Brain pericyte (primary cell): ENCODE measurements around the gene SP140.
A peak's percentile ranks its signal among the peaks of the same experiment; 100 is the strongest.
"Not testable (repeated sequence)": the region's sequence is repeated elsewhere in the genome, so short reads cannot be mapped to it uniquely, and the experiment has no call there.

ENCODE experiments used
- DNase-seq: peaks from one replicate; pipeline ENCODE4 v3.0.0-alpha.2; 2012; ENCODE audit warnings: low read depth, low spot score

SP140 gene

DNA sequence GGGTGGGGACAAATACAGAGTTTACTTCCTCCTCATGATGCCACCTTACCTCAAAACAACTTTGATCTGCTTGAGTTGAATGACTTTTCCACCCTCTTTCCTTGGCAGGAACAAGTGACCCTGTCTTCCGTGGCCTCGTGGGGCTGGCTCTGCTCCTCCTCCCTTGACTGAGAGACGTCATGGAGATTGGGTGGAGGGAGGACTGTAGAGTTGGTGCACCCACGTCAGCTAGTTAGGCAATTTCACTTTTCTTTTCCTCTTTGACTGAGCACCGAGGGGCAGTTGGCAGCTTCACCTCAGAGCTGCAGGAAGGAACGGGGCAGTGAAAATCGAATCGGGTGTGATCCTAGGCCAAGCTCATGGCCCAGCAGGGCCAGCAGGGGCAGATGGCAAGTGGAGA lies at the start of gene SP140:
SP140 (plus strand) TSS at position 251 of the 400 bp plus-strand sequence; CDS start at position 360, 109 bp downstream.
- DNase-seq, result no peak

DNA sequence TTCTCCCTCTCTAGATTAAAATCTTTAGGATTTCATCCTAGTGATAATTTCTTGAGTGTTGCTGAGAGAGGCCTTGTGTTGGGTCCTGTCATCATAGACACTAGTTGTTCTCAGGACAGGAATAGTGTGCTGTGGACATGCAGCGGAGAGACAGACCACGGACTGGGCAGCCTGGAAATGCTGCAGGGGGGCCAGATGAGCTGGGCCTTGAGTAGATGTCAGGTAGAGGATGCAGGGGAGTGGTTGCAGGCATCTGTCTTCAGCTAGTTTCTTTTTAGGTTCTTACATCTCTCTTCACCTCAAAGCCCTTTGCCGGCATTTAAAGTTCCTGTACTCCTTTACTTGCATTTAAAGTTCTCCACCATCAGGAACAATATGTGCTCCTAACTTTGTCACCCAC lies 48.5 kb upstream of the SP140 start:
- no peak for DNase-seq

DNA sequence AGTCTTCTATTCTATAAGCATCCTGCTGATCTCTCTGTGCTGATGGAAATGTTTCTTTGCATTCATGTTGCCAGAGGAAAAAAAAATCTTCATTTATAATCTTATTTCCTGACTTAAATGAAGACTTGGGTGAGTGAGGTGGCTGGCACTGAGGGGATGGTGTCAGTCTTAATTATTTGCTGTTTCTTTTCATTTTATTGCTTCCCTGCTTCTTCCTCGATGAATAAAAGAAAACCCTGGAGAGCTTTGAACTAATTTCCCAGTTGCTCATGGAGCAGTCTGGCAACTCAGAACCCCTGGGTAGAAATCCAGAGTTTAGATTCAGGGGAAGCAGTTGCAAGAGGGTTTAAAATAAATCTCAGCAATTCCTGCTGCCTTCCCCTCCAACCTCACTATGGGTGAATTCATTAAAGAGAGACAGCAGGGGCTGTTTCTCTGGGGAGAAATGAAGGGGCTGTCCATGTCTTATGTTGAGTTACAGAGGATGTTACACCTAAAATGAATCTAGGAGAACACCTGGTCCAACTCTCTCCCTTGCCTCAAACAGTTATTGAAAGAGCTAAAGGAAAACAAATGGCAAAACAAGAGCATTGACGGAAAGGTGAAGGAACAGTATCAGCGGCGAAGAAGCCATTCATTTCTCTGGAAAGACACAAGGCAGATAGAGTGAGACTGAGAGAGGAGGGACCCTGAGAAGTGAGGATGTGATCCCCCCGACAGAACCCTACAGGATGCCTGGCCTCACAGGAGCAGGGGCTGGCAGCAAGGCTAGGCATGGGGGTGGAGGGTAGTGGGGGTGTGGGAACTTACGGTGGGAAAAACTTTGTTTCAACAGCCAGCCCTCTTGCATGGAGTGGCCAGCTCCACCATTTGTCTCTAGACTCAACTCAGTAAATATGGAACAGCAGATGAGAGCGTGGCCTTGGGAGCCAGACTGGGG lies 46.7 kb upstream of the SP140 start:
- DNase-seq, result no peak

DNA sequence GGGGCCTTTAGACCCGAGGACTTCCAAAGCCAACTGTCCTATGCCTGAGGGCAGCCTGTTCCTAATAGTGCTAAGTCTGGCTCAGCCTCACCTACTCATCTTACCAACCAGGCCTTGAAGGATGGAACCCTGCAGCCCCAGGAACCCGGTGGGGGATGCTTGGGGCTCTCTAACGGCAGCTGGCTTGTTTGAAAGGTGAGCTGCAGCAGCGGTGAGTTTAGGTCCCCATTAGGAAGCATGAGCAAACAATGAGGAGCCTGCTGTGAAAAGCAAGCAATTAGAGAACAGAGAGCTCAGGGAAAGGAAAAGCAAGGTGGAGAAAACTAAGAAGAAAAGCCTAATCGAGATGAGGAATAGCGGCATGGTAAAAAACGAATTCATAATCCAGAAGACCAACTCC lies 45.6 kb upstream of the SP140 start:
- no peak for DNase-seq

DNA sequence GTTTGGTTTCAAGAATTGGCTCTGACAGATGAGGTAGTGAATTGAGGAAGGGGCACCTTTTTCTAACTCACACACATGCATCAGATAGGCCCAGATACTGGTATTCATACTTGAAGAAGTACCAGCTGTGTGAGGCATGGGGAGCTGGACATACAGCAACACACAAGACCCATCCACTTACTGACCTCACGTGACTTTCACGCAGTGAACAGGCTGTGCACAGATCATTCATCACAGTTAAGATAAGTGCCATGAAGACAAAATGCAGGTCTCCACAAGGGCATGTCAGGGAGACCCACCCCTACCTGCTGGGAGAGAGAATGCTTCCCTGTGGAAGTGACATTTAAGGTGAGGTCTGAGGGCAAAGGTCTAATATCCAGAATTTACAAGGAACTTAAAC lies 44.3 kb upstream of the SP140 start:
- no peak for DNase-seq

DNA sequence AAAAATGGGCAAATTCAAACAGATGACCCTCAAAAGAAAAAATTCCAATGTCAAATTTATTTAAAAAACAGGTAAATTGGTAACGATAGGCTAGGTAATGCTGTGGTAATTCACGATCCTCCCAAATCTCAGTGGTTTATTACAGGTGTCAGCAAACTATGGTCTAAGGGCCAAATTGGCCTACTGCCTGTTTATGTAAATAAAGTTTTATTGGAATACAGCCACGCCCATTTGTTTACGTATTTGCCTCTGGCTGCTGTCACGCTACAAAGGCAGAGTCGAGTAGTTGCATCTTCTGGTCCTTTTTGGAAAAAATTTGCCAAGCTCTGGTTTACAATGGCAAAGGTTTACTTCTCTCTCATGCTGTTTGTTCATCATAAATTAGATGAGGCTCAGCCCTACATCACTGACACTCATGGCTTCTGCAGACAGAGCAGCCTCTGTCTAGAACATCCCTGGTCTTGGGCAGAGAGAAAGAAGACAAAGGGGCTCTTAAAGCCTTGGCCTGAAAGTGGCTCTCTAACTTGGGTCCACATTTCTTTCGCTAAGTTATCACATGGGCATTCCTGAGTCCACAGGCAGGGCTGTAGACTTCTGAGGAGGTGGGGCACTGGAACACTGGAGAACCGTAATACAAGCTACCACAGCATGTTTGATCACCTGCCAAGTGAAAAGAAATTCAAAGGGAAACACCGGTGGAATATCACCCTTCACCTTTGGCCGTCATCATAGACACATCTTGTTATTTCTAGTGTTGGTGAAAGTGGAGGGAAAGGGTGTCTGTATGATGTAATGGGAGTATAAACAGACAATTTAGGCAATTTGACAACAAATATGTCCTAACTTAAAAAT lies 40.6 kb upstream of the SP140 start:
- no peak for DNase-seq

DNA sequence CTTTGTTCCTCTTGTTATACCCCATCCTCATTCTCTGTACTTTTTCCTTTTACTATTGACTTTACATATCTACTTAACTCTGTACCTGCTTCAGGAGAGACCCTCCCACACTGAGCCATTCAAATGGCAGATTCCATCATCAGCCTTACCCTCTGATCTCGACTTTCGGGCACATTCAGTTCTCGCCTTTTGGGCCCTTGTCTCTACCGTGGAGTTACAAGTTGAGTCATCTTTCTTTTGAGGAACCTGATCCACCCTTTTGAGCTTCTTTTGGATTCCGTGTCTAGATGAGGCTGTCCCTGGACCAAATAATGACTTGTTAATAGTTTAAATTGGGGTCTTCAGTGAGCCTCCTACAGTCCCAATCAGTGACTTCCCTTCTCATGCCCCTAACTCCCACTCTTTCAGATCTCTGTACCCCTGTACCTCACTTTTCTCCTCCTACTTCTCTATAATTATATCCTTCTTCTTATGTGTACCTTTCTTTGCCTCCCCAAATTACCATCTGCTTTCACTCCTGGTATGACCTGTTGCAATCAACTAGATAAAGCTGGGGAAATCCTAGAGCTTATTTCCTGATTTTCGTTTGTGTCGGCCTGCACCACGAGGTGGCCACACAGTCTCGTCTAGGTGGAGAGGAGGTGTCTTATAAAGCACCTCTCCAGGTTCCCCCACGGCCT lies 23.0 kb upstream of the SP140 start:
- DNase-seq, result no peak

DNA sequence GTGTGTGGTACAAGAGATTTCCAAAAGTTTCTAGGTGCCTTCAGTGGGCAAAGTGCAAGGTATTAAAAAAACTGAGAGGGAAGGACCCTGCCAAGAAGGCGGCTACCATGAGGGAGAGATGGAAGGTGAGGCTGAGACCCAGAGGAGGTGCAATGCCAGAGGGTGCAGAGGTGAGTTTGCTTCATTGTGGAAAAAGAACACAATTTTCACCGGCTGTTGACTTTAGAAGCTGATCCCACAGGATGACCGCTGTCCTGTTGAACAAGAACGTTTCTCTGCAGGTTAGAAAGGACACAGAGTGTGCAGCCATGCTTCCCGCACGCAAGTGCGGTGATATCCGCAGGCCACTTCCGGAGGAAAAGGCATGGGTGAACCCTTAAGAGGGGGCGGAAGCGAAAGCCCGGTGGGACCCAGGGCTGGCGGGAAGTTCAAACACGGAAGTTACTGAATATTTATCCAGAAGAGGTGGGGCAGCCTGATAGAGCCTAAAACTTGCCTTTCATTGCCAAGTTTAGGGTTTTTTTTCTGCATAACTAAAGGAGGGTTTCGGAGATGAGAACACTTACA lies 22.3 kb upstream of the SP140 start:
- no peak for DNase-seq

DNA sequence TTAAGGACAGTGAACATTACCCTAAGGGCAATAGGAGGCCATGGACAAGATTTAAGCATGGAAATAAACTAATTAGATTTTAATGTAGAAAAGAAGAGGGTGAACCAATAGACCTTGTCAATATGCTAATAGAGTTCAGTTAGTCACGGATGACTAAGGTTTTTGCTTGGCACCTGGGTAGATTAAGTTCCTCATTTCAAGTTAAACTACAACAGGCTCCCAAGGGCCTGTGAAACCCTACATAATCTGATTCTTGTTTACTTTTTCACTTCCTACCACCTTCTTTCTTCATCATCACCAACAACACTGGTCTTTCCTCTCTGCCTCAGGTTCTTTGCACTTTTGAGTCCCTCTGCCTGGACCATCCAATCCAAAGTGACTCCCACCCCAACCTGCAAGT lies 20.5 kb upstream of the SP140 start:
- no peak for DNase-seq

DNA sequence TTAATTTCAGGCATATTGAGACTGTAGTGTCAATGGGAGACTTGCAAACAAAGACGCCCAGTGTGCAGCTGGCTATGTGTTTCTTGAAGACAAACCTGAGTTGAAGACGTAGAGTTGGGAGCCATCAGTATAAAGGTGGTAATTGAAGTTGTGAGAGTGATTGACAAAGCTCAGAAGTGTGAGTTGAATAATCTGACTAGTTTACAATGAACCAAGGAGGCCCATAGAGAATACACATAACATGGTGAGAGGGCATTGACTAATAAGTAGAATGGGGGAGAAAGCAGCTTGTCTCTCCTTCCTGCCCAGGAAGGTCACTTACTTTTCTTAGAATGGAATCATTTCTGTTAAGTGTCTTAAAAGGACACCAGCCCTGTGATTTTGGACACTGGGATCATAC lies 19.8 kb upstream of the SP140 start:
- DNase-seq, result no peak

DNA sequence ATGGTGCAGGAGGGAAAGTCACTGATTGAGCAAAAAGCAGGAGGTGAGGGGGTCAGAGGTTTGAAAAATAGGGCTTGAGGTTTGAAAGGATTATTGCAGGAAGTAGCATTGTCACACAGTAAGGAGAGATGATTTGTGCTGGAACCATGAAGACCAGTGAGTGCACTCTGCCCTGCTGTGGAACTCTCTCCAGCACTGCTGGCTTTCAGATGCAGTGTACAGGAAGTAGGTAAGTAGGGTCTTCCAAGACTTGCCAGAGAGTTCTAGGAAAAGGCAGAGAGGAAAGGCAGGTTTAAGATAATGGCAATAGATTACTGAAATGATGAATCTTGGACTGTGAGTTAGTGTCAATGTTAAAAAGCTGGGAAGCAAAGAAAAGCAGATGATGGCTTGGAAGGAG lies 17.0 kb upstream of the SP140 start:
- DNase-seq, result no peak

DNA sequence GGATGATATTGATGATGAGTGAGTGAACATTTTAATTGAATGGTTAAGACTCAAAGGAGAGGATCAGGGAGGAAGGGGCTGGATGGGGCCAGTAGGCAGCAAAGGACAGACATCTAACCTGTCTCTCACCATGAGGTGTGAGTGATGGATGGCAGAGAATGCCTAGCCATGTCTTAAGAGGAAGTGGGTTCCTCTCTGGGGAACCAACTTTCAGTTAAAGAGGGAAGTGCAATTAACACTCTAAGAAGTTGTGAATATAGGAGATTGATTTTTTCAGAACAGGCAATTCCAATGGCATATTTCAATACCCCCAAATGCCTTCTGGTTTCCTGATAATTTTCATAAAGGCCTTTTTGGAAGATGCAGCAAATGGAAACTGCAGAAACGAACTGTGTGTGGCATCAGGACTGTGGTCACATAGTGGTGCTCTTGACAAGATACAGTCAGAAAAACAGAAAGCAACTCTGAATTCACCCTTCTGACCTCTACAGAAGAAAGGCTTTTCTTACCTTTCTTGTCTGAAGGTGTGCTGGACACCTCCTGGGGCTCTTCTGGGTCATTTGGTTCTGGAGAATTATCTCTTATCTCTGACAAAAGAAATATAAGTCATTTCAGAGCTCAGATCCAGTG lies 16.0 kb upstream of the SP140 start:
- no peak for DNase-seq

DNA sequence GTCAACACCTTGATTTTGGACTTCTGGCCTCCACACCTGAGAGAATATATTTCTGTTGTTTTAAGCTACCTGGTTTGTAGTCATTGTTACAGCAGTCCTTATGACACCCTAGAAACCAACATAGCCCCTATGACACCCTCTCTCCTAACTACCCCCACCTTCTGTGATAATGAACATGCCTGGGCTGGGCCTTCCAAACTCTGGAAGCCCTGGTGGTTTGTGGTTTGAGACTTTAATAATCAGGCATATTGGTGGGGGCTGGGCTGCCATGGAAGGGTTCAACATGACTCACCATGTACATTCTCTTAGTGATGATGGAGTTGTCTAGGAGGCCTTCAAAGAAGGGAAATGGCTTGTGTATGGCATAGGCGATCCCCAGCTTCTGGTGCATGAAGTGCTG lies 9.0 kb upstream of the SP140 start:
- DNase-seq, result no peak

DNA sequence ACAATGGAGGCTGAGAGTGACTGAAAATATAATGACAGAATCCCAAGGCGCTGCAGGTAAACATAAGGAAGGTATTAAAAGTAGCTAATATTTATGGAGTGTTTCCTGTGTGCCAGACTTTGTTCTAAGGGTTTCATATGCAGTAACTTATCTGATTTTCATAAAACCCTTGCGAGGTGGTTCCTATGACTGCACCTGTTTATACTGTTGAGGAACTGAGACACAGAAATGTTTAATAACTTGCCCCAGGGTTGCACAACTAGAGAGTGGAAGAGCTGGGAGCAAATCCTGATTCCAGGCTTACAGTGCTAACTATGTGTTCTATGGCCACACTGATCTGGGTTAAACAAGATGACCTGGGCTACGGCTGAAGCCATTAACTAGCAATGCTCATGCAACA lies 8.1 kb upstream of the SP140 start:
- no peak for DNase-seq

DNA sequence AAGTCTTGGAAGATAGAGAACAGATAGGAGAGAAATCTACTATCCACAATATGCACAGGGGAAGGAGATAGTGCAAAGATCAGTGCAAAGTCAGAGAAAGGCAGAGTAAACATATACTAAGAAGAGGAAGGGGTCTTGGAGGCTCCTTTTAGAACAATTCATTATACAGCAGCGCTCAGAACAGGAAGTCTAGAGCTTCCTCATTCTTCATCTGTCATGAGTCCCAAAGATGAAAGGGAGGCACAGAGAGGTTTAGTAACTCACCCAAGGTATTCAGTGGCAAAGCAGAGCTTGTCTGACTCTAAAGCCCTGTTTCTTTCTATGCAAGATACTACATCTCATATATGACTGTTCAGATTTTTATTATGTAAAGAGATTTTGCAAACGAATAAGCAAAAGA lies 7.1 kb upstream of the SP140 start:
- DNase-seq, result no peak

DNA sequence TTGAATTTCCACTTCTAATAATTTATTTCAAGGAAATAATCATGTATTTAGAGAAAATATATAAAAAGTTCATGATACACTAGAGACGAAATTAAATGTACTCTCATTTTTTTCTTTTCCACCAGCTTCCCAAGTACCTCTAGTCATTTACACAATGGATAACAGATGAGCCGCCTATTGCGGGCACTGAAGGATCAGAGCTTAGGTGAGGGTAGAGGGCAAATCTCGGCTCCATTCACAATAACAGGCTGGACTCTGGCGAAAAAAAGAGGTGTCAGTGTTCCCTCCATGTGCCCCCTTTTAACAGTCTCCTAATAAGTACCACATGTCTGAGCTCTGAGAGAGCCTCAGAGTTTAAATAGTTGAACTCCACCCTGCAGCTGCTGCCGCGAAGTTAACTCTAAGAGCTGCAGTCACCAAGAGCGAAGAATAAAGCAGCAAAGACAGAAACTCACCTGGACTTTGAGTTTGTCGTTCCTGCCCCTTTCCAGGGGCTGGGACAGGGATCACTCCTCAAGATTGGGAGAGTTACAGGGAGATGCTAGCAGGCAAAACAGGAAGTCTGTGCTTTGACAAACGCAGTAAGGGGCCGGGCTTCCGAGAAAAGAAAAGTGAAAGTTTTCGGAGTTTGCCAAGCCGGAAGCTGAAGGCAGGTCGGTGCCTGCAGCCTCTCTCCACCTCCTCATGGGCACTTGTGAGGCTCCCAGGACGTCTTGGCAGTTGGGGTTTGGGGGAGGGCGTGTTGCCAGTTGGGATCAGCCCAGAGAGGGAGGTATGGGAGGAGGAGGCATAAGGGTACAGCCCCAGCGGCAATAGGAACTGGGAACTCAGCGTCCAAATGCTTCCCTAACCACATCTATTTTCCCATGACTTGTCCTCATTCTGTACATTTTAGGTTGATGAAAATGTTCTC lies 5.9 kb upstream of the SP140 start, which contains the start of gene SP110:
SP110 (minus strand) TSS at position 566 of the 913 bp plus-strand sequence. CDS start 3,057 bp downstream, outside the sequence.
- DNase-seq, result peak; percentile 42

DNA sequence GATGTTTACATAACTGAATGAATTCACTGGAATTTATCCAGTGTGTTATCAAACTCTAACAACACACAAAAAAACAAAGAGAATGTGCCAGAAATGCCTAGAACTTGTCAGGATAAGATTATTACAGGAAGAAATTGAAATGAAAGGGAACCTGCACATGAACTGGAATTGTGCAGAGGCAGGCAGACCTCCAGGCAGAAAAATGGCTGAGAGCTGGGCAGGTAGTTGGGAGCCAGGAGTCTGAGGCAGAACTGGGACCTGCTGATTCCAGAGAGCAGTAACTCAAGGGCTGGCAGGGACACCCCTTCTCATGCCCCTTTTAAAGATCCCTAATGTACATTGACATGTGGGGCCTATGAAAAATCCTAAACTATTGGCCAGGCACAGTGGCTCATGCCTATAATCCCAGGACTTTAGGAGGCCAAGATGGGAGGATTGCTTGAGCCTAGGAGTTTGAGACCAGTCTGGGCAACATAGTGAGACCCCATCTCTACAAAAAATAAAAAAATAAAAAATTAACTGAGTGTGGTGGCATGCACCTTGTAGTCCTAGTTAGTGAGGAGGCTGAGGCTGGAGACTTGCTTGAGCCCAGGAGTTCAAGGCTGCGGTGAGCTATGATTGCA lies 5.1 kb upstream of the SP140 start:
- DNase-seq, result no peak

DNA sequence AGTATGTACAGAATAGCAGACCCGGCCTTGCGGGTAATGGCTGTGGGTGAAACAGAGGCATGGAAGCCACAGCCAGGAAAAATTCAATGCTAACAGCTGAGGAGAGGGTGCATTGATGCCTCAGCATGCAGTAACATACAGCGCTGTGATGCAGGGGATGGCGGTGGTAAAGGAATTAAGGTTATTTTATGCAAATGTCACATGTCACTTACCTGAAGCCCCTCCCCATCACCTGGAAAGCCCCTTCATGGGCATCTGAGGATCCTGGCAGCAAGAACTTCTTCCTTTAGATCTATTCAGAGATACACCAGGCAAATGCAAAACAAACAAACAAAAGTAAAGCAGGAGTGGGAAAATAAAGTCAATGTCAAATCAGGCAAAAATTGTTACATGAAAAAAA lies 4.0 kb upstream of the SP140 start:
- no peak for DNase-seq

DNA sequence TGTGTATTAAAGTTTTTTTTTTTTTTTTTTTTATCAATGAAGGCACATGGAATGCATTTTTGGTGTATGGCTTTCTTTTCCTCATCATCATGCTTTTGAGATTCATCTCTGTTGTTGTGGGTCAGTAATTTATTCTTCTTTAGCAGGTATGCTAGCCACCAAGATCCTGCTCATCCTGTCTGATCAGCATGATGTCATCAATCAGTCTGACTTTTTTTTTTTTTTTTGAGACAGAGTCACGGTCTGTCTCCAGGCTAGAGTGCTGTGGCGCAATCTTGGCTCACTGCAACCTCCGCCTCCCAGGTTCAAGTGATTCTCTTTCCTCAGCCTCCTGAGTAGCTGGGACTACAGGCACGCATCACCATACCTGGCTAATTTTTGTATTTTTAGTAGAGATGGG lies 2.7 kb upstream of the SP140 start:
- DNase-seq, result not testable (repeated sequence)

DNA sequence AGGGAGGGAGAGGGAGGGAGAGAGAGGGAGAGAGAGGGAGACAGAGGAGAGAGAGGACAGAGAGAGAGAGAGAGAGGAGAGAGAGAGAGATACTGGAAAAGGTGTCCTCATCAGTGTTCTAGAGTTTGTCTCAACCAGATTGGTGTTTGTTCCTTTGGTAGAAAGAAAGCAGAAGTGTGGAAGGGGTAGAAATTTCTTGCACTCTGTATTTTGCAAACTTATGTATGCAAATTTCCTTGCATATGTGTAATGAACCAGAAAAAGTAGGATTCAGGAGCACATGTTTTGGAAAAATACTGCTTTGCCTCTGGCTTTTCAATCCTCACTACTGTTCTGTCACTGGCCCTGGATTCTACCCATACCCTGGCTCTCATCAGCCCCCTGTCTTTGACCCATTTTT lies 1.1 kb upstream of the SP140 start:
- DNase-seq, result no peak
